GM21717 (cell line): ENCODE data around the gene SUMF1.
"Not testable (repeated sequence)": the region's sequence is repeated elsewhere in the genome, so short reads cannot be mapped to it uniquely, and the experiment has no call there.

Experiments used
- ATAC-seq: cut with Tn5 transposase; IDR thresholded peaks from one replicate; pipeline ENCODE4 v1.9.1; 2021; ENCODE audit warnings: mild to moderate bottlenecking, moderate library complexity; ENCODE audit not compliant: unreplicated experiment

The SUMF1 gene

GRCh38 chr3:4341336-4341675, 125.8 kb downstream of the SUMF1 start:
- ATAC-seq, result no peak

GRCh38 chr3:4340411-4341335, 126.4 kb downstream of the SUMF1 start:
- ATAC-seq, result no peak

GRCh38 chr3:4340077-4340410, 127.0 kb downstream of the SUMF1 start:
- no peak for ATAC-seq

- ATAC-seq, result no peak
Measured at GRCh38 chr3:4338751-4339150, 128.3 kb downstream of the SUMF1 start.

- no peak for ATAC-seq
Measured at GRCh38 chr3:4336850-4337546, 130.1 kb downstream of the SUMF1 start.

GRCh38 chr3:4335840-4336562, 131.1 kb downstream of the SUMF1 start:
- ATAC-seq, result no peak

GRCh38 chr3:4334548-4334947, 132.5 kb downstream of the SUMF1 start:
- ATAC-seq, result no peak

GRCh38 chr3:4332991-4333390, 134.1 kb downstream of the SUMF1 start:
- no peak for ATAC-seq

- ATAC-seq, result no peak
Measured at GRCh38 chr3:4332574-4332973, 134.5 kb downstream of the SUMF1 start.

GRCh38 chr3:4332111-4332510, 135.0 kb downstream of the SUMF1 start:
- ATAC-seq, result no peak

- ATAC-seq, result not testable (repeated sequence)
Measured at GRCh38 chr3:4329806-4330205, 137.3 kb downstream of the SUMF1 start.

- ATAC-seq, result no peak
Measured at GRCh38 chr3:4326868-4327267, 140.2 kb downstream of the SUMF1 start.

GRCh38 chr3:4323246-4324027, 143.6 kb downstream of the SUMF1 start:
- no peak for ATAC-seq

GRCh38 chr3:4322635-4323034, 144.4 kb downstream of the SUMF1 start:
- no peak for ATAC-seq

- ATAC-seq, result no peak
Measured at GRCh38 chr3:4321732-4322131, 145.3 kb downstream of the SUMF1 start.

GRCh38 chr3:4320096-4320911, 146.8 kb downstream of the SUMF1 start:
- ATAC-seq, result no peak

GRCh38 chr3:4314688-4315087, 152.4 kb downstream of the SUMF1 start:
- ATAC-seq, result no peak

- ATAC-seq, result no peak
Measured at GRCh38 chr3:4313606-4314293, 153.3 kb downstream of the SUMF1 start.

- no peak for ATAC-seq
Measured at GRCh38 chr3:4311496-4311895, 155.6 kb downstream of the SUMF1 start.
